Activated T-cell treated with anti-CD3 and anti-CD28 coated beads for 24 hours (primary cell): ENCODE data around the gene NT5C3B.
"Not testable (repeated sequence)": the region's sequence is repeated elsewhere in the genome, so short reads cannot be mapped to it uniquely, and the experiment has no call there.

Experiments used
- DNase-seq: peaks from one replicate; pipeline ENCODE4 v3.0.0-alpha.2; 2020; ENCODE audit warnings: low read depth

Gene NT5C3B

DNA sequence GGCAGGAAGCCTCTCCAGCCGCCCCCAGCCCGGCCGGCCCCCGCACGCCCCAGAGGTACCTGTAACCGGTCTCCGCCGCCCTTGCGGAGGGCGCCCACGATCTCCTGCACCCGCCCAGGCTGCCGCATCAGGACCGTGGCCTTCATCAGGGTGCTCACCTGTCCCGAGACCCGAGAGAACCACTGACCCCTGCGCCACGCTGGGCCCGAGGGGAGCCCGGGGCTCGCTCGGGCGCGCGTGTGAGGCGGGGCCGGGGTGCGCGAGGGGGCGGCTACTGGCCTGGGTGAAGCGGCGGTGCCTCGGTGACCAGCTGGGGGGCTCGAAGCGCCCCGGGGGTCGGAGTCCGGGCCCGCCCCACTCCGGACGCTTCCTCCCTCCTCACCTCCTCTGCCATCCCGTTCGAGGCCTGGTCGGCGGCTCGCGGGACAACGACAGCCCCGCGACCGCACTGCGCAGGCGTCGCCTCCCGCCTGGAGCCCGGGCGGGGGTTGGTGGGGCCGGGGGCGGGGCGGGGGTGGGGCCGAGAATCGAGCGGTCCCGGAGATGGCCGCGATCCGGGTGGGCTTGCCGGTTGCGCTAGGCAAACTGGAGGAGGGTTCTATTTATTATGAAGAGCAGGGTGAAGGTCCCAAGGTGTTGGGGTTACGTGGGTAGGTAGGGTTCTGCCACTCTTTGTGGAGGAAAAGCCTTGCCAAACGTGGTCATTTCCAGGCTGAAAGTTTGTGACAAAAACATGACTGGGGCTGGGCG, at the start of gene NT5C3B:
TSS of gene NT5C3B (minus strand) at position 433 of the 750 bp plus-strand sequence. CDS start at position 394, 39 bp downstream.
- DNase-seq, result peak; percentile 44

DNA sequence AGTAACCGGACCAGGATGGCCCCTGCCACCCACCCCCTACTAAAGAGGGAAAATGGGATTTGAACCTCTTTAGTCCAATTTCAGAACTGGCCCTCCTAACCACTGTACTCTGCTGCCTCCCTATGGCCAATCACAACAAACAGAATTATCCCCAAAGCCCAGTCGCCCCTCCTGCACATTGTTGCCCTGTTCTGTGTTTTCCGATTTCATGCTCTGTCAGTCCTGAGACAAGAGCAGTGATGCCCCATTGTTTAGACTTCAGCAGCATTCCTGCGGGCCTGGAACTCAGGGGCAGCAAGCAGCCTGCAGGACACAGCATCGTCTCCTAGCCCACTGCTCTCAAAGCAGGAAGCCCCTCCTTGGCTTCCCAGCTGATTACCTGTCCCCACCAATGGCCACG, 49.7 kb upstream of the NT5C3B start:
- DNase-seq, result no peak

GRCh38 chr17:41882756-41883155, 46.7 kb upstream of the NT5C3B start:
- DNase-seq, result no peak

DNA sequence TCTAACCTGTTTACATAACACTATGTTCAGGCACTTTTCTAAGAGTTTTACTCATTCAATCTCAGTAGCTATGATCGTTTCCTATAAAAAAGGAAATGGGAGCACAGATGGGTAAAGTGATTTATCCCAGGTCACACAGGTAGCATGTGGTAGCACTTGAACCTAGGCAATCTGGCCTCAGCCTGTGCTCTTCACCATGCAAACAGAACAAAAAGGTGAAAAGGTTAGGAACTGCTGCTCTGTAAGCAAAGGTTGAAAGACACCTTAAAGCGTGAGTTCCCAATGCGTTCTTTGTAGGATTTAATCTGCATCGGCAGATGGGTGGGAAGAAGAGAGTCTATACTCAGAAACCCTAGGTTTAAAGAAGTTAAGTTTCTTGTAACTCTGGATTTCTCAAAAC, 44.1 kb upstream of the NT5C3B start:
- no peak for DNase-seq

DNA sequence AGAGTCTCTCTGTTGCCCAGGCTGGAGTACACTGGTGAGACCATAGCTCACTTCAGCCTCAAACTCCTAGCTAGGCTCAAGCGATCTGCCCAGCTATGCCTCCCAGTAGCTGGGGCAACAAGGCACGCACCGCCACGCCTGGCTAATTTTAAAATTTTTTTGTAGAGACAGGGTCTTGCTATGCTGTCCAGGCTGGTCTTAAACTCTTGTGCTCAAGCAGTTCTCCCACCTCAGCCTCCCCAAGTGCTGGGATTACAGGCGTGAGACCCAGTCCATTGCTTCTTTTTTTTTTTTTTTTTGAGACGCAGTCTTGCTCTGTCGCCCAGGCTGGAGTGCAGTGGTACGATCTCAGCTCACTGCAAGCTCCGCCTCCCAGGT, 38.2 kb upstream of the NT5C3B start:
- DNase-seq, result not testable (repeated sequence)

DNA sequence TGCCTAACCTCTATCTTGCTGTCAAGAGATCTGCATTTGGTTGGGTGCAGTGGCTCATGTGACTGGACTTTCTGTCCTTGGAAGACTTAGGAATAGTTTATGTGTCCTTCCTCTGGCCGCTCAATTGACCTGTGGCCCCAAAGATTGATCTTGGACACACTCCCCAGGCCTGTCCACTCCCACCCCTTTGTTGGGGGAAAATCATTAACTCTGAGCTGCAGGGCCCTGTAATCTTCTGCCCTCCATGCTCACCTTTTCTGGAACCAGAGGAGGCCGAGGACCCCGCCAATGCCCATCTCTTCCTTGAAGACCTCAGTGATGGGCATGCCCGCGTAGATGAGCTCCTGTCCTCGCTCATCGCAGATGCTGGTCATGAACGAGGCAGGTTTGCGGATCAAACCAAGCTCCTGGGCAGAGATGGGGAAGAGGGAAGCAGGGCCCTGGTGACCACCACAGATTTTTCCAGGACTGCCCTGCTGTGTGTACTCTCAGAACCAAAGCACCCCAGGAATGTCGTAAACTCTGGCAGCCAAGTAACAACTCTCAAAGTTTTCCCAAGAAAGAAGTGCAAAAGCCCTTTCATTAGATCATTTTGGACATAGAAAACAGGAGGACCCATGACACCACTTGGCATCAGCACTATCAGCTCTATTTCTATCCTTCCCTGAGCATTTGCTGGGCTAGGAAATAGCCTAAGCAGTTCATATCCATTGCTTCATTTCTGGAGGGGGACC, 37.7 kb upstream of the NT5C3B start:
- no peak for DNase-seq

DNA sequence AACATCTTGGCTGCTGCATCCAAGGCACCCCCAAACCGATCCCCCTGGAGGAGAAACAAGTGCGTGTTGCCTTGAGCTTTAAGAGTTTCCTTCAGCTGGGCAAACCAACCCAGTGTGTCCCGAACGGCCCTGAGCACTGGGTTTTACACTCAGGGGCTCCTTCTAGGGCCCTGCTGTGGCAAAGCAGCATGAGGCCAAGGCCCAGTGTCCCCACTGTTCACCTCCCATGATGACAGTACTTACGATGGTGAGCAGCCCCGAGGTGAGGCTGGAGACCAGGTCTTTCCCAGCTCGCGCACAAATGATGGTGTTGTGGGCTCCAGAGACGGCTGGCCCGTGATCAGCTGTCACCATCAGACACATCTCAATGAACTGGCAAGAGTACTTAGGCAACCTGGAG, 35.8 kb upstream of the NT5C3B start:
- no peak for DNase-seq

DNA sequence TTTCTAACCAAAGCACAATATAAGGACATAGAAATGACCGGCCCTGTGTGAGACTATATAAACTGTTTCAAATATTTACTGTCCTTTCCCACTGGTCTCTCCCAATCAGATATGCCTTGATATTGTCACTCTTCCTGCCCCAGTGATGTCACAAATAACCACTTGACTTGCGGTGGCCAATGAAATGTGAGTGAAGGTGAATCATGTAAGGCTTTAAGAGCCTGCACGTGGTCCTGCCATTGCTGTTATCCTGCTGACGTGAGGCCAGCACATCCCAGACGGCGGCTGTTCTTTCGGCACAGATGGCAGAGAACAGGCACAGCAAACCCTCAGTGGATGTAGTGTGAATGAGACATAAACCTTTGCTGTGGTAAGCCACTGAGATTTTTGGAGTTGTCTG, 34.6 kb upstream of the NT5C3B start:
- no peak for DNase-seq

- DNase-seq, result no peak
Observed at GRCh38 chr17:41870097-41870496, 34.1 kb upstream of the NT5C3B start.

GRCh38 chr17:41869426-41869825, 33.4 kb upstream of the NT5C3B start:
- no peak for DNase-seq

DNA sequence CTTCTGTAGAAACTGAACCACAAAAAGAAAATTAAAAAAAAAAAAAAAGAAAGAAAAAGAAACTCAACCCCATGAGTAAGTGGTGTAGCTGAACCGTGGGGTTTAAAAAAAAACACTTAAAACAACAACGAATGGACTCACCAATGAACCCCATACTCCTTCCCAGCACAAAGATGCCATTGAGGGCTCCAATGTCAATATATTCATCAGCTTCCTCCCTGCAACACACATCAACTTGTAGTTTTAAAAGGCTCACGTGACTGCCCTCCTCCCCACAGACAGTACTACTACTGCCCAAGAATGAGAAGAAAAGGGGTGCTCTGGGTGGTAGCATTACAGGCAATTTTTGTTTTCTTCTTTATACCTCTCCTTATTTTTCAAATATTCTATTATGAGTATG, 32.5 kb upstream of the NT5C3B start:
- no peak for DNase-seq

- no peak for DNase-seq
Observed at GRCh38 chr17:41865596-41865893, 29.5 kb upstream of the NT5C3B start.

GRCh38 chr17:41864836-41865595, 29.0 kb upstream of the NT5C3B start, which contains the start of gene KLHL11:
Gene KLHL11, minus strand, starts transcription at chr17:41865423. Its CDS starts 53 bp downstream, at chr17:41865370.
- DNase-seq, result peak; percentile 84

GRCh38 chr17:41864498-41864835, 28.4 kb upstream of the NT5C3B start:
- DNase-seq, result no peak

DNA sequence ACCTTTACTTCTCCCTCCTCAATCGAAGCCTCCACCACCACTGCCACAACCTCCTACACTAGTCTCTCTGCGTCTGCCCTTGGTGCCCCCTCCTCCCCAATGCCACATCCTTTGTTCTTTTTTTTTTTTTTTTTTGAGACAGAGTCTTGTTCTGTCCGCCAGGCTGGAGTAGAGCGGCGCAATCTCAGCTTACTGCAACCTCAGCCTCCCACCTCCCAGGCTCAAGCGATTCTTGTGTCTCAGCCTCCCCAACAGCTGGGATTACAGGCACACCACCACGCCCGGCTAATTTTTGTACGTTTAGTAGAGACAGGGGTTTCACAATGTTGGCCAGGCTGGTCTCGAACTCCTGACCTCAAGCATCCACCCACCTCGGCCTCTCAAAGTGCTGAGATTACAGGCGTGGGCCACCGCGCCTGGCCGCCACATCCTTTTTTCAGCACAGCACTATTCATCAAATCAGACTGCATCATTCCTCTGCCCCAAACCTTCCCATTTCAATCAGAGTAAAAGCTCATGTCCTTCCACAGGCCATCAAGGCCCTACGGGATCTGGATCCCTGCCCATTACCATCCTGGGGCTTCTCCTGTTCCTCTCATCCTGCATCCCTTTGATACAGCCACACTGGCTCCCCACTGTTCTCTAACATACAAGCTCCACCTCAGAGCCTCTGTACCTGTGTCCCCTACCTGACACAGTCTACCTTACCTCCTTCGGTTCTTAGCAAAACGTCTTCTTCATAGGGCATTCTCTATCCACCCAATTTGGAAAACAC, 27.2 kb upstream of the NT5C3B start:
- DNase-seq, result no peak

- DNase-seq, result no peak
Observed at GRCh38 chr17:41860254-41860931, 24.4 kb upstream of the NT5C3B start.

DNA sequence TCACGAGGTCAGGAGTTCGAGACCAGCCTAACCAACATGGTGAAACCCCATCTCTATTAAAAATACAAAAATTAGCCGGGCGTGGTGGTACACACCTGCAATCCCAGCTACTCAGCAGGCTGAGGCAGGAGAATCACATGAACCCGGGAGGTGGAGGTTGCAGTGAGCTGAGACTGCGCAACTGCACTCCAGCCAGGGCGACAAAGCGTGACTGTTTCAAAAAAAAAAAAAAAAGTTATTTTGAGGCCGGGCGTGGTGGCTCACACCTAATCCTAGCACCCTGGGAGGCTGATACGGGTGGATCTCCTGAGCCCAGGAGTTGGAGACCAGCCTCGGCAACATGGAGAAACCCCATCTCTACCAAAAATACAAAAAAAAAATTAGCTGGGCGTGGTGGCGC, 15.3 kb upstream of the NT5C3B start:
- DNase-seq, result not testable (repeated sequence)

DNA sequence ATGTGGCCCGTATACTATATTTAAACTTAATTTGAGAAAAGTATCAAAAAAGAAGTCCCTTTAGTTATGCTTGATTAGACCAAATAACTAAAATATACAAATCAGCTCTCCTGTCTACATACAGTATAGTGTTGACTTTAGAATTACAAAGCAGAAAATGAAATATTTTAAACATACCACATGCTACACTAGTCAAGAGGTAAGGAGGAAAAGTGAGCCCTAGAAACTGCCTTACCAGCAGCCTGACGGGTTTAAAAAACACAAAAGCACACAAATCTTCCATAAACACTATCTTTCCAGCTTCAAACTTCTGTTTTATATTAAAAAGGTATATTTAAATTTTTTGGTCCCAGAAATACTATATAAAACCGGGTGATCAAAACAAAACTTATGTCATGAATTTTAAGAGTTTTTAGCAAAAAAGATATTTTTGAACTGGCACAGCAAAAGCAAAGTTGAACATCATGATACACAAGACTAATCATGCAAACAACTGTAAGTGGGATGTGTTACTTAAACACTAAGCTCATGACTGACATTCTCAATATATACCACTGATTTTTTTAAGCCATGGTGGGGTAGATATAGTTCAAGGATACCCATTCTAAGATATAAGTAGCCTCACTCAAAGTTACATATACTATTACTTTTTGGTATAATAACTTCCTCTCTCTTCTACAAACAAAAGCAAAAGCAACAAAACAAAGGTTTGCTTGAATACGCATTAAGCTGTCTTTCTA, 13.4 kb upstream of the NT5C3B start:
- no peak for DNase-seq

DNA sequence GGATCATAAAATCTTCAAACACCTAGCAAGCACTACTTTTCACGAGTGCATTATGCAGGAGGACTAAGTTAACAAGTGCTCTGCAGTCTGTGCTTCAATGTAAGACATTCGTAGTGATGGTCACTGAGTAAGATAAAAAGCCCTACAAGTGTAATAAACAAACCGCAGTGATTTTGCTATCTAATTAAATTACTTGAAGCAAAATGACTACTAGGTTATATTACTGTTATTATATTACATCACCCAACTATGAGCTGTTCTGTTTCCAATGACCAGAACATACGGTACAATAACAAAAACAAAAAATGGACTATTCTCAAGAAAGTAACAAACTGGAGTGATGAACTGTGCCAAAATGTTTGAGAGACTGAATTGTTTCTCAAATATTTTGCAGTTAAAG, 12.8 kb upstream of the NT5C3B start:
- DNase-seq, result no peak

GRCh38 chr17:41844971-41845370, 8.9 kb upstream of the NT5C3B start:
- DNase-seq, result no peak

DNA sequence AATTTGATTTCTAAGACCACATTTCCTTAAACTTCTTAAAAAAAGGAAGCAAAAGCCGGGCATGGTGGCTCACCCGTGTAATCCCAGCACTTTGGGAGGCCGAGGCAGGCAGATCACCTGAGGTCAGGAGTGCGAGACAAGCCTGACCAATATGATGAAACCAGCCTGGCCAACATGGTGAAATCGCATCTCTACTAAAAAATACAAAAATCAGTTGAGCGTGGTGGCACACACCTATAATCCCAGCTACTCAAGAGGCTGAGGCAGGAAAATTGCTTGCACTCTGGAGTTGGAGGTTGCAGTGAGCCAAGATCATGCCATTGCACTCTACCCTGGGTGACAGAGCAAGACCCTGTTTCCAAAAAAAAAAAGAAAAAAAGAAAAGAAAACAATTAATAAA, 4.7 kb upstream of the NT5C3B start:
- not testable (repeated sequence) for DNase-seq
